ENCODE data around the gene CDKN2C.

Gene CDKN2C

DNA sequence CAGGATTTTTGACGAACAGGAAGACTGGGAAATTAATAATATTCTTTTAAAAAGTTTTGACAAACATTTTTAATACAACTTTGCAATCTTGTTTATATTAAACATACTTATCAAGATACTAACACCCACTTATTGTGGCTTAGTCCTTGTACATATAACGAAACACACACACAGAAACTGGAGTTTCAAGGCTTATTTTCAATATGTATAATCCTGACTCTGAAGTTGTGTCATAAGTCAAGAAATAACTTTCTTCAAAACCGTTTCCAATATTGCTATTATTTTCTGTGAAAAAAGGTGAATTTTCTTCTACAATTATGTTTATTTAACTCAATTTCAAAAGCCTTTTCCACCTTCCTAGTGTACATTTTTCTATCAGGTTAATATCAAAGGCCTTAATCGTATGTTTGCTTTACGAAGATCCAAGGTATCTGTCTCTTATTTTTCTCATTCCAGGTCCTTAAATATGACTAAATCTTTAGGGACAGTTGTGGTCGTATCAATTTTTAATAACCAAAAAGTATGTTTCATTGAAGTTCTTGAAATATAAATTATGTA is 1.8 kb downstream of the CDKN2C start:
- DNase-seq (ENCODE audit: low read depth) = no peak
- no peak overlapping the region for H3K4me3 ChIP-seq (replicated peaks; ENCODE audit: low read depth, low read length)
- TF ChIP-seq, protein P1, sequence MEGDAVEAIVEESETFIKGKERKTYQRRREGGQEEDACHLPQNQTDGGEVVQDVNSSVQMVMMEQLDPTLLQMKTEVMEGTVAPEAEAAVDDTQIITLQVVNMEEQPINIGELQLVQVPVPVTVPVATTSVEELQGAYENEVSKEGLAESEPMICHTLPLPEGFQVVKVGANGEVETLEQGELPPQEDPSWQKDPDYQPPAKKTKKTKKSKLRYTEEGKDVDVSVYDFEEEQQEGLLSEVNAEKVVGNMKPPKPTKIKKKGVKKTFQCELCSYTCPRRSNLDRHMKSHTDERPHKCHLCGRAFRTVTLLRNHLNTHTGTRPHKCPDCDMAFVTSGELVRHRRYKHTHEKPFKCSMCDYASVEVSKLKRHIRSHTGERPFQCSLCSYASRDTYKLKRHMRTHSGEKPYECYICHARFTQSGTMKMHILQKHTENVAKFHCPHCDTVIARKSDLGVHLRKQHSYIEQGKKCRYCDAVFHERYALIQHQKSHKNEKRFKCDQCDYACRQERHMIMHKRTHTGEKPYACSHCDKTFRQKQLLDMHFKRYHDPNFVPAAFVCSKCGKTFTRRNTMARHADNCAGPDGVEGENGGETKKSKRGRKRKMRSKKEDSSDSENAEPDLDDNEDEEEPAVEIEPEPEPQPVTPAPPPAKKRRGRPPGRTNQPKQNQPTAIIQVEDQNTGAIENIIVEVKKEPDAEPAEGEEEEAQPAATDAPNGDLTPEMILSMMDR (IDR thresholded peaks at IDR 0.05; ENCODE audit: low read length, missing control alignments) = no peak

DNA sequence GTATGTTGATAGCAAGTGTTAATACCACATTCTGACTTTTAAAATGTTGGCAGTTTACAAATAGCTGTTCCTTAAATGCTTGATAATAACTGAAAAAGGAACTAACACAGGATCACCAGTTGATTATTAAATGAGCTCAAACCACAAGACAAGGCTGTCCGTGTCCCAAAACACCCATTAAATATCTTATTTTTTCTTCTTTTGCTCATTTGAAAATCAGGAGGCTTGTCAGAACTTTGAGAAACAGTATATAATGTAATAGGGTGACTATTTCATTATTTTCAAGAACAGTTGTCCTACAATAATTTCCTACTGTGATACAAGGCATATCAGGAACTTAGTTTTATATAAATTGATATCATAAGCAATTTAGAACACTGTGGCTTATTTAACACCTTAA is 2.7 kb downstream of the CDKN2C start:
- TF ChIP-seq, protein P1 (IDR thresholded peaks at IDR 0.05; ENCODE audit: low read length, missing control alignments) = no peak
- DNase-seq (ENCODE audit: low read depth) = no peak
- no peak overlapping the region for H3K4me3 ChIP-seq (replicated peaks; ENCODE audit: low read depth, low read length)

GRCh38 chr1:50973255-50973654 is 3.2 kb downstream of the CDKN2C start:
- TF ChIP-seq, protein P1 (IDR thresholded peaks at IDR 0.05; ENCODE audit: low read length, missing control alignments) = no peak
- DNase-seq (ENCODE audit: low read depth) = no peak

GRCh38 chr1:50973875-50974617 is 4.0 kb downstream of the CDKN2C start:
- TF ChIP-seq, protein P1 (IDR thresholded peaks at IDR 0.05; ENCODE audit: low read length, missing control alignments) = no peak
- H3K4me3 ChIP-seq (replicated peaks; ENCODE audit: low read depth, low read length) = no peak overlapping the region

More at GRCh38 chr1:50973255-50973654, 3.2 kb downstream of the CDKN2C start:
- no peak overlapping the region for H3K4me3 ChIP-seq (replicated peaks; ENCODE audit: low read depth, low read length)

DNA sequence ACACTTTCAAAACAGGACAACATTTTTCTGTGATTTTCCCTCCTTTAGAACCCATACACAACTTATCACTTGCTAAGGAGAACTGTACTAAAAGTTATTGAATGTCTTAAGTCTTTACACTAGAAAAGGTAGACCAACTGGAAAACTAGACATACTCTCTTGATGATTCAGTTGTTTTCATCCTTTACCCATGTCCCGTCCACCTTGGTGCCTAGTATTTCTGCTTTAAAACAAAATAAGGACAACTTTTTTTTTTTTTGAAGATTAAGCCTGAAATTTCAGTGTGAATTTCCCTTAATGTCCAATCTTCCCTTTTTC is 4.5 kb downstream of the CDKN2C start:
- DNase-seq (ENCODE audit: low read depth) = no peak
- TF ChIP-seq, protein P1 (IDR thresholded peaks at IDR 0.05; ENCODE audit: low read length, missing control alignments) = no peak
- H3K4me3 ChIP-seq (replicated peaks; ENCODE audit: low read depth, low read length) = no peak overlapping the region

More at GRCh38 chr1:50973875-50974617, 4.0 kb downstream of the CDKN2C start:
- DNase-seq (ENCODE audit: low read depth) = no peak

- TF ChIP-seq, protein P1 (IDR thresholded peaks at IDR 0.05; ENCODE audit: low read length, missing control alignments) = no peak
- no peak overlapping the region for H3K4me3 ChIP-seq (replicated peaks; ENCODE audit: low read depth, low read length)
- no peak for DNase-seq (ENCODE audit: low read depth)
Measured at GRCh38 chr1:50975436-50975835, 5.4 kb downstream of the CDKN2C start.

All from fibroblast of pulmonary artery (primary cell).